CD14-positive monocyte (primary cell): Measurements from ENCODE around the gene FMR1. TPM values are rescaled to one million over a fixed set of nuclear protein-coding genes. Genes with fewer than 3 reads are reported as not detected.

ENCODE experiments used
- DNase-seq, 3 donors: peaks; one replicate each; pipeline ENCODE4 v3.0.0-alpha.2; 2011 to 2022
- H2AFZ ChIP-seq: 2 replicates; pipeline ENCODE4 v1.6.0; 2012; ENCODE audit warnings: mild to moderate bottlenecking, low read depth, low read length, inconsistent platforms; ENCODE audit not compliant: insufficient read depth, poor library complexity, severe bottlenecking
- H3K27ac ChIP-seq, 2 donors: 1 replicate in 1 of 2; 2 replicates in 1 of 2; pipeline ENCODE4 v1.5.1; 2012 to 2013; ENCODE audit warnings: low read length in 2 of 2, control low read depth in 1 of 2, inconsistent platforms in 1 of 2, low read depth in 1 of 2, mild to moderate bottlenecking in 1 of 2
- H3K27me3 ChIP-seq, 2 donors: one replicate each; pipeline versions ENCODE4 v1.6.0 to v1.6.1; 2011 to 2013; ENCODE audit warnings: low read length in 2 of 2; ENCODE audit not compliant: control insufficient read depth in 2 of 2, insufficient read depth in 2 of 2
- H3K36me3 ChIP-seq, 2 donors: replicated peaks in 1 of 2; 1 replicate in 1 of 2; 2 replicates in 1 of 2; pipeline versions ENCODE4 v1.5.1 to v1.6.1; 2012 to 2013; ENCODE audit warnings: low read length in 2 of 2, control low read depth in 1 of 2, inconsistent platforms in 1 of 2, mild to moderate bottlenecking in 1 of 2; ENCODE audit not compliant: insufficient read depth in 2 of 2, control insufficient read depth in 1 of 2
- H3K4me1 ChIP-seq, 2 donors: 1 replicate in 1 of 2; 2 replicates in 1 of 2; pipeline versions ENCODE4 v1.5.1 to v1.6.1; 2012 to 2013; ENCODE audit warnings: low read length in 2 of 2, control low read depth in 1 of 2, inconsistent platforms in 1 of 2, mild to moderate bottlenecking in 1 of 2, moderate library complexity in 1 of 2; ENCODE audit not compliant: insufficient read depth in 2 of 2, control insufficient read depth in 1 of 2
- H3K4me2 ChIP-seq: replicated peaks from 2 replicates; pipeline ENCODE3; 2012; ENCODE audit warnings: low read length, moderate library complexity, mild to moderate bottlenecking; ENCODE audit not compliant: poor library complexity, severe bottlenecking; ENCODE audit errors: extremely low read depth
- H3K4me3 ChIP-seq, 3 experiments: fragments of 200-600 bp in 1 of 3; sonication (generic) in 1 of 3; replicated peaks in 1 of 3; 1 replicate in 2 of 3; 2 replicates in 1 of 3; pipeline ENCODE4 v1.5.1; 2011 to 2013; ENCODE audit warnings: low read length in 3 of 3, mild to moderate bottlenecking in 3 of 3, control low read depth in 2 of 3, low read depth in 2 of 3, inconsistent platforms in 1 of 3, moderate library complexity in 1 of 3
- H3K79me2 ChIP-seq: 2 replicates; pipeline ENCODE4 v1.6.0; 2012; ENCODE audit warnings: mild to moderate bottlenecking, control low read depth, inconsistent platforms, low read length, moderate library complexity; ENCODE audit not compliant: insufficient read depth
- H3K9ac ChIP-seq: 2 replicates; pipeline ENCODE4 v1.6.0; 2017; ENCODE audit warnings: low read length, mild to moderate bottlenecking; ENCODE audit not compliant: insufficient read depth, poor library complexity, severe bottlenecking
- H3K9me3 ChIP-seq, 2 donors: replicated peaks in 1 of 2; 1 replicate in 1 of 2; 2 replicates in 1 of 2; pipeline versions ENCODE4 v1.5.1 to v1.6.1; 2012 to 2013; ENCODE audit warnings: low read length in 2 of 2, control low read depth in 1 of 2; ENCODE audit not compliant: control insufficient read depth in 1 of 2, insufficient read depth in 1 of 2
- H4K20me1 ChIP-seq: 2 replicates; pipeline ENCODE4 v1.6.0; 2012; ENCODE audit warnings: mild to moderate bottlenecking, low read length, control low read depth, moderate library complexity; ENCODE audit not compliant: insufficient read depth
- H3K27ac Mint-ChIP-seq, 7 donors: one replicate each; pipeline ENCODE4 v1.8.0; 2020; ENCODE audit warnings: mild to moderate bottlenecking in 7 of 7, mixed read lengths in 7 of 7, moderate library complexity in 6 of 7, inconsistent platforms in 2 of 7
- H3K27me3 Mint-ChIP-seq, 3 donors: one replicate each; pipeline ENCODE4 v1.8.0; 2021 to 2022; ENCODE audit warnings: low read depth in 3 of 3, mild to moderate bottlenecking in 3 of 3, mixed read lengths in 3 of 3, moderate library complexity in 3 of 3, inconsistent platforms in 1 of 3
- H3K36me3 Mint-ChIP-seq, 2 donors: one replicate each; pipeline ENCODE4 v1.8.0; 2020; ENCODE audit warnings: mixed read lengths in 2 of 2, inconsistent platforms in 1 of 2, mild to moderate bottlenecking in 1 of 2
- H3K4me1 Mint-ChIP-seq: one replicate; pipeline ENCODE4 v1.8.0; 2020; ENCODE audit warnings: mild to moderate bottlenecking, mixed read lengths
- H3K4me3 Mint-ChIP-seq, 2 donors: one replicate each; pipeline ENCODE4 v1.8.0; 2020; ENCODE audit warnings: mild to moderate bottlenecking in 2 of 2, mixed read lengths in 2 of 2, moderate library complexity in 1 of 2
- H3K9me3 Mint-ChIP-seq, 7 donors: one replicate each; pipeline ENCODE4 v1.8.0; 2020 to 2022; ENCODE audit warnings: mixed read lengths in 7 of 7, mild to moderate bottlenecking in 6 of 7, moderate library complexity in 6 of 7, inconsistent platforms in 2 of 7
- WGBS: methylation state at CpG from one replicate; pipeline ENCODE4 v1.1.5; 2013; ENCODE audit warnings: missing lambda C conversion rate; ENCODE audit not compliant: insufficient coverage; 5-methylcytosine and 5-hydroxymethylcytosine counted together
- intact Hi-C, 2 donors: fragments of 100-400 bp; cut with micrococcal nuclease; formaldehyde crosslinking; loops; one replicate each; pipeline versions ENCODE4 v1.15.0 to v1.15.1; 2023
- polyA plus RNA-seq, 3 donors: library from polyadenylated mRNA; depleted of rRNA in 1 of 3; unstranded in 2 of 3; stranded (reverse) in 1 of 3; fragments of 300-500 nt in 2 of 3; fragments of >200 nt in 1 of 3; fragmentation: Illumina TruSeq in 2 of 3; gene quantifications; 1 replicate in 2 of 3; 2 replicates in 1 of 3; pipeline ENCODE4 v1.2.3, GENCODE V29; 2012 to 2021
- TF ChIP-seq, protein P1 (sequence below): fragments of 200-600 bp; IDR thresholded peaks from one replicate; pipeline ENCODE4 v1.8.0; 2022; ENCODE audit warnings: antibody characterized with exemption, mild to moderate bottlenecking

The FMR1 gene
- polyA plus RNA-seq, 3 donors: 3.7 to 31.8 (median 5.1) TPM

GRCh38 chrX:147958291-147958690 is 46.6 kb downstream of the FMR1 start:
- Histone ChIP-seq H3K36me3 (no peaks in the 10 kb centered on the region), H3K4me3 (no peak overlapping the region), H3K27ac (no peak overlapping the region), H4K20me1 (no peaks in the 10 kb centered on the region), H3K9ac (no peak overlapping the region), H3K27me3 (no peaks in the 10 kb centered on the region), H3K4me1 (no peaks in the 10 kb centered on the region), H3K79me2 (no peaks in the 10 kb centered on the region), H2AFZ (no peak overlapping the region), H3K9me3 (no peaks in the 10 kb centered on the region), H3K4me2 (no peak overlapping the region)
- no CpG with 5 or more reads among the region's 1 CpG for WGBS
- TF ChIP-seq, protein P1, sequence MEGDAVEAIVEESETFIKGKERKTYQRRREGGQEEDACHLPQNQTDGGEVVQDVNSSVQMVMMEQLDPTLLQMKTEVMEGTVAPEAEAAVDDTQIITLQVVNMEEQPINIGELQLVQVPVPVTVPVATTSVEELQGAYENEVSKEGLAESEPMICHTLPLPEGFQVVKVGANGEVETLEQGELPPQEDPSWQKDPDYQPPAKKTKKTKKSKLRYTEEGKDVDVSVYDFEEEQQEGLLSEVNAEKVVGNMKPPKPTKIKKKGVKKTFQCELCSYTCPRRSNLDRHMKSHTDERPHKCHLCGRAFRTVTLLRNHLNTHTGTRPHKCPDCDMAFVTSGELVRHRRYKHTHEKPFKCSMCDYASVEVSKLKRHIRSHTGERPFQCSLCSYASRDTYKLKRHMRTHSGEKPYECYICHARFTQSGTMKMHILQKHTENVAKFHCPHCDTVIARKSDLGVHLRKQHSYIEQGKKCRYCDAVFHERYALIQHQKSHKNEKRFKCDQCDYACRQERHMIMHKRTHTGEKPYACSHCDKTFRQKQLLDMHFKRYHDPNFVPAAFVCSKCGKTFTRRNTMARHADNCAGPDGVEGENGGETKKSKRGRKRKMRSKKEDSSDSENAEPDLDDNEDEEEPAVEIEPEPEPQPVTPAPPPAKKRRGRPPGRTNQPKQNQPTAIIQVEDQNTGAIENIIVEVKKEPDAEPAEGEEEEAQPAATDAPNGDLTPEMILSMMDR: no peak
- peaks cover 0 to 3% (median 0%) of the 10 kb centered on the region in 7 donors for H3K9me3 Mint-ChIP-seq
- H3K27ac Mint-ChIP-seq: no peak overlapping the region
- H3K4me3 Mint-ChIP-seq: no peak overlapping the region
- H3K36me3 Mint-ChIP-seq: no peaks in the 10 kb centered on the region
- no peaks in the 10 kb centered on the region for H3K4me1 Mint-ChIP-seq
- peaks cover 0 to 2% (median 0%) of the 10 kb centered on the region in 3 donors for H3K27me3 Mint-ChIP-seq
- intact Hi-C loops: no loop called here
- no peak for DNase-seq

DNA sequence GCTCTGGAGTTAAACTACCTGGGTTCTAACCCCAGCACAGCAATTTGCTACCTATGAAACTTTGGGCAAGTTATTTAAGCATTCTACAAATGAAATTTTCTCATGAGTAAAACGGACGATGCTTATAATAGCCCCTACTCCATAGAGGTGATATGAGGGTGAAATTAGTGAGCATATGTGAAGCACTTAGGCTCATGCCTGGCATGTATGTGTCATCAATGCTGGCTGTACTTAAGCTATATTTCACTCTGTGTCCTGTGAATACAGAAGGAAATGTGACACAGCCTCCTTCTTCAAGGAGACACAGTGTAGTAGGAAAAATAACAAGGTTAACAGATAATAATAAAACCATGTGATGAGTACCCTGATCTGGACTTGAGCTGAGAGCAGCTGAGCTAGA is 49.0 kb downstream of the FMR1 start:
- H3K27ac Mint-ChIP-seq: no peak overlapping the region
- WGBS: no CpG with 5 or more reads among the region's 2 CpGs
- H3K4me3 Mint-ChIP-seq: no peak overlapping the region
- Histone ChIP-seq H3K4me1 (no peaks in the 10 kb centered on the region), H3K4me2 (no peak overlapping the region), H4K20me1 (no peaks in the 10 kb centered on the region), H3K27ac (no peak overlapping the region), H3K27me3 (no peaks in the 10 kb centered on the region), H3K79me2 (no peaks in the 10 kb centered on the region), H3K36me3 (no peaks in the 10 kb centered on the region), H3K9ac (no peak overlapping the region), H3K9me3 (no peaks in the 10 kb centered on the region), H2AFZ (no peak overlapping the region), H3K4me3 (no peak overlapping the region)
- DNase-seq: no peak
- H3K4me1 Mint-ChIP-seq: no peaks in the 10 kb centered on the region
- peaks cover 0 to 3% (median 0%) of the 10 kb centered on the region in 7 donors for H3K9me3 Mint-ChIP-seq
- H3K36me3 Mint-ChIP-seq: no peaks in the 10 kb centered on the region
- TF ChIP-seq, protein P1: no peak
- H3K27me3 Mint-ChIP-seq: peaks cover 0 to 1% (median 0%) of the 10 kb centered on the region in 3 donors
- intact Hi-C loops: no loop called here
